Activated CD8-positive, alpha-beta memory T cell treated with anti-CD3 and anti-CD28 coated beads for 4 hours (primary cell): ENCODE data around the gene SPATA25.

ENCODE experiments used
- DNase-seq, 2 donors: peaks; one replicate each; pipeline ENCODE4 v3.0.0-alpha.2; 2020; ENCODE audit warnings: low read depth in 2 of 2

Gene SPATA25

GRCh38 chr20:45840700-45841198, 46.7 kb downstream of the SPATA25 start:
- no peak for DNase-seq

- DNase-seq: no peak
These were observed 50.6 kb downstream of the SPATA25 start for GRCh38 chr20:45836841-45837240.
